Esophagus (tissue), 2 donors: Measurements from ENCODE around the gene ERICH2. TPM values are rescaled to one million over a fixed set of nuclear protein-coding genes. Genes with fewer than 3 reads are reported as not detected.

Experiments
- polyA plus RNA-seq, 2 donors: library from polyadenylated mRNA; stranded (reverse); fragments of 200-250 nt; gene quantifications; one replicate each; pipeline ENCODE4 v1.2.3, GENCODE V29; 2013
- donor health status: healthy with polysubstance abuse.
- donor health status: Bipolar disorder and iron deficiency.

ERICH2 gene
- polyA plus RNA-seq, 2 donors: 0.32 TPM; not detected in 1

Other genes starting within 250 kb of the ERICH2 start
- gene SP5, start 55.0 kb upstream of the ERICH2 start, polyA plus RNA-seq: under 1 TPM; 0.43 to 0.54 TPM
- 1 to 10 TPM in 1 of 2 donors, under 1 TPM in 1; 0.65 to 1.2 TPM for gene GAD1, start 46.5 kb downstream of the ERICH2 start, polyA plus RNA-seq
- gene GORASP2, start 158.9 kb downstream of the ERICH2 start, polyA plus RNA-seq: 10 to 100 TPM; 27.6 to 49.5 TPM